HG03460 (cell line): Measurements from ENCODE around the gene RAB3A.

Source experiments
- ATAC-seq: cut with Tn5 transposase; IDR thresholded peaks from one replicate; pipeline ENCODE4 v1.9.1; 2021; ENCODE audit not compliant: unreplicated experiment

RAB3A gene

GRCh38 chr19:18203863-18204393, at the start of gene RAB3A:
Gene RAB3A (minus strand): TSS chr19:18204042. CDS start chr19:18202740, 1,302 bp downstream.
- ATAC-seq = peak; percentile 89

DNA sequence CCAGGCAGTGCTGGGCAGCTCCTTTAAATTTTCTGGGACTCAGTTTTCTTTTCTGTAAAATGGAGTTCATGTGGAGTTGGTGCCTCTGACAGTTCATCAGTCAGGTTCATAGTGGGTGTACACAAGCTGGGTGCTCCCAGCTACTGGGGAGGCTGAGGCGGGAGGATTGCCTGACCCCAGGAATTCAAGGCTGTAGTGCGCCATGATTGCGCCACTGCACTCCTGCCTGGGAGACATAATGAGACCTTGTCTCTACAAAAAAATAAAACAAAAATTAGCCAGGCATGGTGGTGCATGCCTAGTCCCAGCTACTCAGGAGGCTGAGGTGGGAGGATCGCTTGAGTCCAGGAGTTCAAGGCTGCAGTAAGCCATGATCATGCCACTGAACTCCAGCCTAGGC, 49.3 kb upstream of the RAB3A start:
- ATAC-seq = no peak

DNA sequence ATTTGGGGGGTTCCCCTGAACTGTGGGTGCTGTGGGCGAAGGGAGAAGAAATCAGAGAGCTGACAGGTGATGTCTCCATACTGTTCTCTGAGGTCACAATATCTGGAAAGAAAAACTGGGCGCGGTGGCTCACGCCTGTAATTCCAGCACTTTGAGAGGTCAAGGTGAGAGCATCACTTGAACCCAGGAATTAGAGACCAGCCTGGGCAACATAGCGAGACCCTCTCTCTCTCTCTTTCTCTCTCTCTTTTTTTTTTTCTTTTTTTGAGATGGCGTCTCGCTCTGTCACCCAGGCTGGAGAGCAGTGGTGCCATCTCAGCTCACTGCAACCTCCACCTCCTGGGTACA, 48.5 kb upstream of the RAB3A start:
- ATAC-seq = no peak

DNA sequence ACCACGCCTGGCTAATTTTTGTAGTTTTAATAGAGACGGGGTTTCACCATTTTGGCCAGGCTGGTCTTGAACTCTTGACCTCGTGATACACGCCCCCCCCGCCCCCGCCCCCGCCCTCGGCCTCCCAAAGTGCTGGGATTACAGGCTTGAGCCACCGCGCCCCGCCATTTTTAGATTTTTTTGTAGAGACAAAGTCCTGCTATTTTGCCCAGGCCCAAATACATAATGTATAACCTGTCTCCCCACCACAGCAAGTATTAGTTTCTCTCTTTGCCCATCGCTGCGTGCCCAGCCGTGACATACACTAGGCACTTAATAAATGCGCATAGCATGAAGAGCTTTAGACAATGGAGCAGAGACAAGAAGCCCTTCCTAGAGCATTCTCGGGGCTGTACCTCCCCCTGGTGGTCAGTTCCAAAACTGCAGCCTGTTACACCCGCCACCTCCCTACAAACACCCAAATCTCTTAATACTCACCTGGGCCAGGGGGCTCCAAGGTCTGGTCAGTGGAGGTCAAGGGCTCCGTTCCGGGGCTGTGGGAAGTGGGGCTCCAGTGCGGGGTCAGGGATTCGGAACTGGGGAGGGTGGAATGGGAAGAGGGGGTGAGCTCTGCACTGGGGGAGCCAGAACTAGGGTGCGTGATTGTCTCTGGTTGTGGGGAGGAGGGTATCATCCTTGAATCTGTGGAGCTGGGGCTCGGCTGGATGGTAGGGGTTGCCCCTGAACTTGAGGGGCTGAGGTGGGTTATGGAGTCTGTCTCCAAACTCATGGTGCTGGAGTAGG, 47.9 kb upstream of the RAB3A start:
- no peak for ATAC-seq

- no peak for ATAC-seq
Observed at GRCh38 chr19:18249834-18250233, 46.0 kb upstream of the RAB3A start.

DNA sequence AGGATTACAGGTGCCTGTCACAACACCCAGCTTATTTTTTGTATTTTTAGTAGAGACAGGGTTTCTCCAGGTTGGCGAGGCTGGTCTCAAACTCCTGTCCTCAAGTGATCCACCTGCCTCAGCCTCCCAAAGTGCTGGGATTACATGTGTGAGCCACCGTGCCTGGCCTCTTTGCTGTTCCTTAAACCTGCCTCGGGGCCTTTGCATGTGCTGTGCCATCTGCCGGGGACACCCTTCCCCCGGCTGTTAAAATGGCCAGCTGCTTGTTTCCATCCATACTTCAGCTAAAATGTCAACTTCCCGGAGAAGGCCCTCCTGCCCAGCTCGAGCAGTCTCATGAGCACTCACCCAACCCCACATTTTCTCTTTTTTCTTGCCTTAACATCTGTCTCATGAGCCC, 41.5 kb upstream of the RAB3A start:
- no peak for ATAC-seq

- ATAC-seq = no peak
Observed at GRCh38 chr19:18239303-18239702, 35.5 kb upstream of the RAB3A start.

GRCh38 chr19:18234194-18234593, 30.4 kb upstream of the RAB3A start:
- ATAC-seq = no peak

GRCh38 chr19:18233224-18233825, 29.5 kb upstream of the RAB3A start:
- no peak for ATAC-seq

DNA sequence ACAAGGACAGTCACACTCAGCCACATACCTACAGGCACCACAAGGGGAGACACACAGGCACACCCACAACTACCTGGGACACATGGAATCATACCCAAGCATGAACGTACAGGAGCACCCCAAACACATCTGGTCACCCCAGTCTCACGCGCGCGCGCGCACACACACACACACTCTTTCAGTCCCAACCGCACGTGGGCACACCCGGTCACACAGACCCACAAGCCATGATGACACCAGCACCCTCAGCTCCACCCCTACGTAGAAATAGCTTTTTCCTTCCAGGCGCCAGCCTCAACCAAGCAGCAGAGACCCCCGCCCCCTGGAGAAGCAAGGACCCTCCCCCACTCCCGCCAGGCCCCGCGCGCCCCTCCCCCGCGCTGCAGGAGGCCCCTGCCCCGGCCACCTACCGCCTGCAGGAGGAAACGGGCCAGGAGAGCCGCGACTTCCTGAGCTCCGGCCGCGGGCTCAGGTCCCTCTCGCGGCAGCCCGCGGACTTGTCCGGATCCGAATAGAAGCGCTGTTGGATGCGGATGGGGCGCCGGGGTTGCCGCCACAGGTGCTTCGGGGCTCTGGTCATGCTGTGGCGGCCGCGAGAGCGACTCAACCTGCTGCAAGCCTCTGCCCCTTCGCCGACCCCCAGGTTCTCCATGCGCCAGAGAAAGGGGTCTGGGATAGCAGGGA, 28.8 kb upstream of the RAB3A start:
- no peak for ATAC-seq

- no peak for ATAC-seq
Observed at GRCh38 chr19:18231775-18232174, 27.9 kb upstream of the RAB3A start.

DNA sequence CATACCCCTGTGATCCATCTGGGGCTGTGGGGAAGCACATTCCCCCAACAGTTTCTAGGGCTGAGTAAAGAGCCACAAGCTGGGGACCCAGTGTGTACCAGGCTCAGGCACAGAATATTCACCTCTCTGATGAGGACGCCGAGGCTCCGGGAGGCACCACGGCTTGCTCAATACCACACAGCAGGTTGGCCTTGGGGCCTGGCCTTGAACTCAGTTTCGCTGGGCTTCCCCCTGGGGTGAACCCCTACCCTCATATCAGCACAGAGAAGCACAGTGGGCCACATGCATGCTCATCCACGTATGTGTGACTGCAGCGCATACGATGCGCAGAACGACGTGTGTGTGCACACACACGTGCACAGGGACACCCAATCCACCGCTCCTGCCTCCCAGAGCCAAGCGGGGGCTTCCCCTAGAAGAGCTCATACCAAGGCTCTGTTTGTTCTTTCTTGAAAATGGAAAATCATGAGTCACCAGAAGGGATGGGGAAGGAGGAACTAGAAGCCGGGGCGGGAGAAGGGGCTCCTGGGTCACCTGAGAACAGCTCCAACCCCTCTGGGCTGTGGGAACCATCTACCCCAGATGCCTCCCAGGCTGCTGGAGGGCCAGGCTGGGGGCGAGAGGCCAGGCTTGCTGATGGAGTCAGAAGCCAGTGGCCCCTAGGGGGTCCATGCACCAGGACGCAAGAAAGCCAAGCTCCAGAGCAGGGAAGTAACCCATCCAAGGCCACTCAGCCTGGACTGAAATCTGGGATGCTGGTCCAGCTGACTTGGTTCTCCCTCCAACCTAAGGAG, 27.3 kb upstream of the RAB3A start:
- no peak for ATAC-seq

- ATAC-seq = no peak
Observed at GRCh38 chr19:18229915-18230314, 26.1 kb upstream of the RAB3A start.

GRCh38 chr19:18229474-18229873, 25.6 kb upstream of the RAB3A start:
- ATAC-seq = no peak

GRCh38 chr19:18227781-18228271, 24.0 kb upstream of the RAB3A start:
- no peak for ATAC-seq

DNA sequence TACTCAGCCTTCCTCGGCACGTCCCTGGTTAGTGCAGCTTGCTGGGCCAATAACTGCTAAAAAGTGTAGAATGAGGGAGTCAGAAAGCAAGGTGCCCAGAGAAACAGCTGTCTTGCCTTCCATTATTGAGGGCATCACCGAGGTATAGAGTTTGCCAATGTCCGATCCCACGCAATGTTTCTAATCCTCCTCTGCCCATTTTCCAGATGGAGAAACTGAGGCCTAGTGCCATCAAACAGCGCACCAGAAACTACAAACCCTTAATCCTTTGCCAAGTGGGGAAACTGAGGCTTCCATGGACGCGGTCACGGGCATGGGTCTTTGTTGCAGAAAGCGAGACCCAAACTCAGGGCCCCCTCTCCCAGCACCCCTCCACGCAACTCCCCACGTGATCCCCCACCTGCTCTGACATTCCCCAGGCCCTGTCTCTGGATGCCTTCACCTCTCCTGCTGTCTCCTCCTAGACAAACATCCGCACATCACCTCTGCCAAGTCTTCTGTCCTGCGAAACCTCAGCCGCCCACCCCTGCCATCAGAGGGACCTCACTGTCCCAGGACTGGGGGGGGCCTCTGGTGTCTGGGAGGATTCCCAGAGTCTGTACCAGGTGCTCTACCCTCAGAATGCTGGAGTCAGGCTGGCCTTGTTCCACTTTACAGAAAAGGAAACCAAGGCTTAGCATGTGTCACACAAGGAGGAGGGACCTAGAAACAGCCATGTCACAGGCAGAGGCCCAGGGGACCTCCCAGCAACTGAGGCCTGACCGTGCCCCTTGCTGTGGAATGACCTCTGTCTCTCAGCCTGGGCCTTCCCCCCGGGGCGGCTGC, 23.3 kb upstream of the RAB3A start:
- no peak for ATAC-seq

DNA sequence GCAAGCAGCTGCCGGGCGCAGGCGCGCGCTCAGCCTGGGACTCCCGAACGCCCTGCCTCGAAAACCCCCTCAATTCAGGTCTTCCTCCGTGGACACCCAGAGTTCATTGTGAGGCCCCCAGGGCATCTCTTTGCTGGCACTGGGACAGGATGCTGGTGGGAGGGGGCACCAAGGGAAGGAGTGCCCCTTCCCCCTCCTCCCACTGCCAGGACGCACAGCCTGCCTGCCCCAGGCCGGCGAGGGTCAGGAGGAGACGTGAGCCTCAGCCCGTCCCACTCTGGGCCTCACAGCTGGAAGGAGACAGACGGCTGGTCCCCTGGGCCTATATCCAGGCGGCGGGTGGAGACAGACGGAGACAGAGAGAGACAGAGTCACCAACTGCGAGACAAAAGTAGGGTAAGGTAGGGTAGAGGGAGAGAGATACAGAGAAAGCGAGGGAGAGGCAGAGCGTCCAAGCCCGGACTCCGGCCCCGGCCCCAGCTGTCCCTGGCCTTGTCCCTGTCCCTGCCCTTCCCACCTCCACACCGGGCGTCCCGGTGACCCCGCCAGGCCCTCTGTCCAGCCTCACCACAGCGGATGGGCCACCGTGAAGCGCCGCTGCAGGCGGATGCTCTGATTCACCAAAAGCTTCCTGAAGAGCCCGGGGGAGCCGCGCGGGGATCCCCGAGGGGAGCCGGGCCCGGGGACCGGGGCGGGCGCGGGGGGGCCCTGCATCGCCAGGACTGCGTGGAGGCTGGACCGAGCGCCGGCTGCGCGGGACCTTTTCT, 22.0 kb upstream of the RAB3A start, which contains the start of gene PDE4C:
TSS of gene PDE4C (minus strand) at position 737 of the 767 bp plus-strand sequence. CDS start at position 714, 23 bp downstream.
- ATAC-seq = no peak

- no peak for ATAC-seq
Observed at GRCh38 chr19:18225355-18225701, 21.5 kb upstream of the RAB3A start.
